ENCODE measurements around the gene CACNA2D3.

The CACNA2D3 gene

DNA sequence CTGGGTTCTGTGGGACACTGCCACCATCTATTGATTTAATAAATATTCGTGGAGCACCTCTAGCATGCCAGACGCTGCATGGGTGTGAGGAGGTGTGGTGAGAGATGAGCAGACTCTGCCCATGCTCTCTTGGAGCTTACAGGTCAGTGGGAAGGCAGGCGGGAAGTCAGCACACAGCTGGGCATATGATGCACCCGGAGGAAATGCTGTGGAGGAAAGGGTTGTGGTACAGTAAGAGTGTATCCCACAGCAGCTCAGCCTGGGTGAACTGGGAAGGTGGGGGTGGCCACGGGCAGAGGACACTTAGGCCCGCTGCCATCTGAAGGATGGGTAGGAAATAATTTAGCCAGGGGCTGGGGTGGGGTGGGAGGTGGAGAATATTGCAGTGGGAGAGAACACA is 392.1 kb downstream of the CACNA2D3 start:
- TF ChIP-seq EZH2 (IDR thresholded peaks at IDR 0.05), result no peak
- TF ChIP-seq FOXP2 (optimal IDR thresholded peaks at IDR 0.05; ENCODE audit: control extremely low read depth, extremely low read length, insufficient read depth), result no peak
- TF ChIP-seq POLR2AphosphoS5 (IDR thresholded peaks at IDR 0.05; ENCODE audit: borderline replicate concordance, low read depth, low read length), result no peak
- no peaks in the 10 kb centered on the region for H3K36me3 ChIP-seq (ENCODE audit: insufficient read depth, low read length)
- DNase-seq (ENCODE audit: low read depth, low spot score), result no peak
- H3K9me3 ChIP-seq (ENCODE audit: low read depth, low read length), result no peaks in the 10 kb centered on the region
- H3K4me3 ChIP-seq, result no peak overlapping the region
- H3K9ac ChIP-seq (ENCODE audit: insufficient read length), result no peak overlapping the region
- no peak overlapping the region for H3K27ac ChIP-seq

DNA sequence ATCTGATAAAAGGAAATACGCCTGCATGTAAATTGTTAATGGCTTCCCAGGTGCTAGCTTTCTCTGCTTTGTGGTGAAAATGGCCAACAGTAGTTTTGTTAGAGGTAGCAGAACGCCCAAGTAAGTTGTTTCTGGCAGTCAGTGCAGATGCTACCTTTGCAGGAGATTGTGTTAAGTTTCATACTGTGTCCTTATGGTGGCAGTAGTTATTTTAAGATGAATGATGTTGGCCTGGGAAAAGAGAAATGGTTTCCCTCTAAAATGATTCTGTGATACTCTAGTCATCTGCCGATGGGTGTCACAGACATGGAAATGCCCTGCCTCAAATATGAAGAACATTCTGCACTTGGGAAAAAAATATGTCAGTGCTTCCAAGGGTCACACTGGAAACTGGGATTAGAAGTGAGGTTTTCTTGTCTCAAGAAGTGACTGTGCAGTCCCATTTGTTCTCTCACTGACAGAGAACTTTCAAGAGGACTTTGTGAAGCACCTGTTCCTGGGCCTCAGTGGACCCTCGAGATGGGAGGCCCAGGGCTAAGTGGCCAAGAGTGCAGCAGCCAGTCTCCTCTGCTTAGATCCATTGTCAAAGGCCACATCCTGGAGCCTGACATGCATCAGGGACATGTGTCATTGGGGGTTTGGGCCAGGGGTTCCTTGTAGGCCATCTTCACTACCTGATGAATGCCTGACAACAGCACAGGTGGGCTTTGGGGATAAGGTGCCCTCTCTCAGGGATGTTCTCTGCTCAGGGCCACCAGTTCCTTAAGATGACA is 393.3 kb downstream of the CACNA2D3 start:
- DNase-seq (ENCODE audit: low read depth, low spot score), result no peak
- Histone ChIP-seq H3K27ac (no peak overlapping the region), H3K9ac (ENCODE audit: insufficient read length) (no peak overlapping the region), H3K9me3 (ENCODE audit: low read depth, low read length) (no peaks in the 10 kb centered on the region), H3K36me3 (ENCODE audit: insufficient read depth, low read length) (no peaks in the 10 kb centered on the region), H3K4me3 (no peak overlapping the region)
- TF ChIP-seq EZH2 (IDR thresholded peaks at IDR 0.05), result no peak
- TF ChIP-seq FOXP2 (optimal IDR thresholded peaks at IDR 0.05; ENCODE audit: control extremely low read depth, extremely low read length, insufficient read depth), result no peak
- TF ChIP-seq POLR2AphosphoS5 (IDR thresholded peaks at IDR 0.05; ENCODE audit: borderline replicate concordance, low read depth, low read length), result no peak

DNA sequence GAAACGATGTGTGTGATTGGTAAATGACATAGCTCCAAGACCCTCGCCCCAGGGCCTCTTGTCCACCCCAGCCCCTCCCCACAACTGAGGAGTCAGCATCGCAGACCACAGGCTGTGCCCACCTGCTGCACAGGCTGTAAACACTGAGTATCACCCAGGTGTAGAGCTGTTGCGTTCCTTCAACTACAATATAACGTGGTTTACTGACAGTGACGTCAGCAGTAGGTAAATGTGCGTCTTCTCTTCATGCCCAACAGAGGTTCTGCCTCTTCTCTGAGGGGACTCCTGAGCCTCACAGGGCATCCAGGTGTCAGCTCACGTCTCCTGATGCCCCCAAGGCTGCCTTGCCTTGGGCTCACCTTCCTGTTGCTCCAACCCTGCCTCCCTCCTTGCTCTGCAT is 395.1 kb downstream of the CACNA2D3 start:
- TF ChIP-seq FOXP2 (optimal IDR thresholded peaks at IDR 0.05; ENCODE audit: control extremely low read depth, extremely low read length, insufficient read depth) (no peak), POLR2AphosphoS5 (IDR thresholded peaks at IDR 0.05; ENCODE audit: borderline replicate concordance, low read depth, low read length) (no peak), EZH2 (IDR thresholded peaks at IDR 0.05) (no peak)
- no peak for DNase-seq (ENCODE audit: low read depth, low spot score)
- no peak overlapping the region for H3K27ac ChIP-seq
- H3K9me3 ChIP-seq (ENCODE audit: low read depth, low read length), result no peaks in the 10 kb centered on the region
- no peaks in the 10 kb centered on the region for H3K36me3 ChIP-seq (ENCODE audit: insufficient read depth, low read length)
- H3K4me3 ChIP-seq, result no peak overlapping the region
- H3K9ac ChIP-seq (ENCODE audit: insufficient read length), result no peak overlapping the region

DNA sequence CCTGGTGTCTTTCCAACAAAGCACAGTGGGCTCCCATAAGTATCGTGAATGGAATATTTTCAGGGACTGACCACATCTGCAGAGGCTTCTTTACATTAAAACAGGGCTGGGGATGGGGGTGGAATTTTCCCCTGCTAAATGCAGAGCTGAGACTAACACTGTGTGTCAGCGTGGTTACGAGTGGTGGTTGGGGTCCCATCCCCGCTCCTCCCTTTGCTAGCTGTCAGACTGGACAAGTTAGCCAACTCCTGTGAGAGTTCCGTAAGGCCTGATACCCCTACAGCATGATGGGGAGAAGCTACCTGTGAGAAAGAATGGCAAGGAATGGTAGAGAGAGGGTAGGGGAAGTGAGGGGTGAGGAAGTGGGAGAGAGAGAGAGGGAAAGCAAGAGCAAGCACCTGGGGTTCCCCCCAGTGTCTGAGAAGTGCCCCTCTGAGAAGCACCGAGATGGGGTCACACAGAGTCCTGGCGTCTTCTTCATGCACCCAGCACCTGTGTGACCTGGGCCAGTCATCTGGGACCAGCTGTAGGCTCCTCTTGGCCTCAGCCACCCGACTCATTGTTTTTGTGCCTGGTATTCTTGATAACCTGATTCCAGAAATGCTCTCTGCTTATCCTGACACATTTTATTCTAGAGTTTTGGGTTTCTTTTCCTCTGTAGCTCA is 395.8 kb downstream of the CACNA2D3 start:
- no peak overlapping the region for H3K4me3 ChIP-seq
- no peaks in the 10 kb centered on the region for H3K9me3 ChIP-seq (ENCODE audit: low read depth, low read length)
- no peaks in the 10 kb centered on the region for H3K36me3 ChIP-seq (ENCODE audit: insufficient read depth, low read length)
- DNase-seq (ENCODE audit: low read depth, low spot score), result no peak
- H3K9ac ChIP-seq (ENCODE audit: insufficient read length), result no peak overlapping the region
- no peak for TF ChIP-seq POLR2AphosphoS5 (IDR thresholded peaks at IDR 0.05; ENCODE audit: borderline replicate concordance, low read depth, low read length)
- TF ChIP-seq EZH2 (IDR thresholded peaks at IDR 0.05), result no peak
- no peak for TF ChIP-seq FOXP2 (optimal IDR thresholded peaks at IDR 0.05; ENCODE audit: control extremely low read depth, extremely low read length, insufficient read depth)
- no peak overlapping the region for H3K27ac ChIP-seq

DNA sequence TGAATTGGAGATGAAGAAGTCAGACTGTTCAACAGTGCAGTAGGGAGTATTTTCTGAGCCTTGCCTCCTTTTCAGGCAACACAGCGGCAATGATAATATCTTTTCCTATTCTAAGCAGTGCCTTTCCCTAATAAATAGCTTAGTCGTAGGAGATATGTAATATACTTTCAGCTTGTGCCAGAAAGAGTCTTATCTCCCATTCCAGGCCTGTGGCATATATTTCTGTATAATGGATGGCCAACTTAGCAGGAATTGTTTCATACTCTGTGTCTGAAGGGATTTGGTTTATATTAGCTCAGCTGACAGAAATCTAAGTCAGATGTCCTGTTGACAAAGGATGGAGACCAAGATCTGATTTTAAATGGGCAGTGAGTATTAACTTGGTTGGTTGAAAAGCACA is 397.1 kb downstream of the CACNA2D3 start:
- TF ChIP-seq POLR2AphosphoS5 (IDR thresholded peaks at IDR 0.05; ENCODE audit: borderline replicate concordance, low read depth, low read length), result no peak
- TF ChIP-seq FOXP2 (optimal IDR thresholded peaks at IDR 0.05; ENCODE audit: control extremely low read depth, extremely low read length, insufficient read depth), result no peak
- no peak for TF ChIP-seq EZH2 (IDR thresholded peaks at IDR 0.05)
- Histone ChIP-seq H3K27ac (no peak overlapping the region), H3K9me3 (ENCODE audit: low read depth, low read length) (no peaks in the 10 kb centered on the region), H3K9ac (ENCODE audit: insufficient read length) (no peak overlapping the region), H3K36me3 (ENCODE audit: insufficient read depth, low read length) (no peaks in the 10 kb centered on the region), H3K4me3 (no peak overlapping the region)
- no peak for DNase-seq (ENCODE audit: low read depth, low spot score)

DNA sequence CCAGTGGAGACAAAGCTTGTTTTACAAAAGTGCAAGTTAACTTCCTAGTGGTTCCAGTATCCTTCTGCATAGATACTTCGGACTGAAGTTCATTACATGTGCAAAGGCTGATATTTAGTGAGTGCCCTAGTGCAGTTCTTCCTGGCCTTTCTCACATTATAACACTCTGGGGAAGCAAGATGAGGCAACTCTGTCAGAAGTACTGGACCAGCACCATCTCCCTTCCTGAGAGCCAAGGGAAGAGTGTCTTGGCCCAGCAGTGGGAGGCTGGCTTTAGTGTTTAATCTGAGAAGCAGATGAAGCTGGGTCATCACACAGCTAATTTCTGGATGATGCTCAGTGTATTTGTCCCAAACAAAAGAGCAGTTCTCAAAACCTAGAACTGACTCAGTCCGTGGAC is 397.7 kb downstream of the CACNA2D3 start:
- DNase-seq (ENCODE audit: low read depth, low spot score), result no peak
- H3K27ac ChIP-seq, result no peak overlapping the region
- no peaks in the 10 kb centered on the region for H3K9me3 ChIP-seq (ENCODE audit: low read depth, low read length)
- H3K36me3 ChIP-seq (ENCODE audit: insufficient read depth, low read length), result no peaks in the 10 kb centered on the region
- H3K9ac ChIP-seq (ENCODE audit: insufficient read length), result no peak overlapping the region
- TF ChIP-seq EZH2 (IDR thresholded peaks at IDR 0.05) (no peak), FOXP2 (optimal IDR thresholded peaks at IDR 0.05; ENCODE audit: control extremely low read depth, extremely low read length, insufficient read depth) (no peak)
- H3K4me3 ChIP-seq, result no peak overlapping the region

DNA sequence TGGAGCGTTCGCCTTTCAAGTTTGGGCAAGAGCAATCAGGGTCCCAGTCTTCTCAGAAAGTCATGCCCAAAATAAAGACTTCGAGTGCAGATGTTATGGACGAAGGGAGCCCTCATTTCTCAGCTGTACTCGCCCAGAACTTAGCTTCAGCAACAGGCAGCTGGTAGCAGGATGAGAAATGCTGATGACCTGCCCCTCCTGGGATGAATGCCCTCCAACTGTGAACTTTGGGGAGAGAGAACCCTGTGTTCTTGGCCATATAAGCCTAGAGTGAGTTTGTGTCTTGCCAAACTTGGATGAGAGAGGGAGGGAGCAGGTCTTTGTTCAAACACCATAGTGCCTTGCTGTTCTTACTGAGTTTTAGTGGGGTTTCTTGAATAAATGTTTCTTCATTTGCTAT is 405.2 kb downstream of the CACNA2D3 start:
- no peaks in the 10 kb centered on the region for H3K36me3 ChIP-seq (ENCODE audit: insufficient read depth, low read length)
- no peaks in the 10 kb centered on the region for H3K9me3 ChIP-seq (ENCODE audit: low read depth, low read length)
- TF ChIP-seq FOXP2 (optimal IDR thresholded peaks at IDR 0.05; ENCODE audit: control extremely low read depth, extremely low read length, insufficient read depth), result no peak
- TF ChIP-seq POLR2AphosphoS5 (IDR thresholded peaks at IDR 0.05; ENCODE audit: borderline replicate concordance, low read depth, low read length), result no peak
- no peak for TF ChIP-seq EZH2 (IDR thresholded peaks at IDR 0.05)
- H3K4me3 ChIP-seq, result no peak overlapping the region
- DNase-seq (ENCODE audit: low read depth, low spot score), result no peak
- no peak overlapping the region for H3K9ac ChIP-seq (ENCODE audit: insufficient read length)
- no peak overlapping the region for H3K27ac ChIP-seq

DNA sequence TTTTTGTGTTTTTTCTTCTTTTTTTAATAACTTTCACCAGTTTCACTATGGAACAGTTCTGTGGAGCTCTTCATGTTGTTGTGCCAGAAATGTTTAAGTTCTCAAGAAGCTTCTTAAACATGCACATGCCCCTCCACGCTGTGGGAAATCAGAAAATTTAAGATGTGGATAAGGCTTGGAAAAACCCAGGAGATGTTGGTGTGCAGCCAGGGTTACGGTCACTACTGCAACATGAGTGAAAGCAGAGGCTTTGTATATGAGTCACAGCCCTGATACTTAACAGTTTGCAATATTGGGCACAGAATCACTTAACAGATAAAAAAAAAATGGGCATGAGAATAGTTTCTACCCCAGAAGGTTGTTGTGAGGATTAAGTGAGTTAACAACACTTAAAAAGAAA is 405.6 kb downstream of the CACNA2D3 start:
- Histone ChIP-seq H3K27ac (no peak overlapping the region), H3K9ac (ENCODE audit: insufficient read length) (no peak overlapping the region), H3K9me3 (ENCODE audit: low read depth, low read length) (no peaks in the 10 kb centered on the region), H3K4me3 (no peak overlapping the region), H3K36me3 (ENCODE audit: insufficient read depth, low read length) (no peaks in the 10 kb centered on the region)
- TF ChIP-seq EZH2 (IDR thresholded peaks at IDR 0.05) (no peak), FOXP2 (optimal IDR thresholded peaks at IDR 0.05; ENCODE audit: control extremely low read depth, extremely low read length, insufficient read depth) (no peak), POLR2AphosphoS5 (IDR thresholded peaks at IDR 0.05; ENCODE audit: borderline replicate concordance, low read depth, low read length) (no peak)
- no peak for DNase-seq (ENCODE audit: low read depth, low spot score)
